Stimulated activated CD8-positive, alpha-beta memory T cell treated with anti-CD3 and anti-CD28 coated beads, Interleukin-15, amount 100 ng/mL, for 4 hours (primary cell): ENCODE data around the gene LTBP2.

Experiments used
- DNase-seq, 2 donors: peaks; one replicate each; pipeline ENCODE4 v3.0.0-alpha.2; 2020; ENCODE audit warnings: low read depth in 2 of 2

The LTBP2 gene

DNA sequence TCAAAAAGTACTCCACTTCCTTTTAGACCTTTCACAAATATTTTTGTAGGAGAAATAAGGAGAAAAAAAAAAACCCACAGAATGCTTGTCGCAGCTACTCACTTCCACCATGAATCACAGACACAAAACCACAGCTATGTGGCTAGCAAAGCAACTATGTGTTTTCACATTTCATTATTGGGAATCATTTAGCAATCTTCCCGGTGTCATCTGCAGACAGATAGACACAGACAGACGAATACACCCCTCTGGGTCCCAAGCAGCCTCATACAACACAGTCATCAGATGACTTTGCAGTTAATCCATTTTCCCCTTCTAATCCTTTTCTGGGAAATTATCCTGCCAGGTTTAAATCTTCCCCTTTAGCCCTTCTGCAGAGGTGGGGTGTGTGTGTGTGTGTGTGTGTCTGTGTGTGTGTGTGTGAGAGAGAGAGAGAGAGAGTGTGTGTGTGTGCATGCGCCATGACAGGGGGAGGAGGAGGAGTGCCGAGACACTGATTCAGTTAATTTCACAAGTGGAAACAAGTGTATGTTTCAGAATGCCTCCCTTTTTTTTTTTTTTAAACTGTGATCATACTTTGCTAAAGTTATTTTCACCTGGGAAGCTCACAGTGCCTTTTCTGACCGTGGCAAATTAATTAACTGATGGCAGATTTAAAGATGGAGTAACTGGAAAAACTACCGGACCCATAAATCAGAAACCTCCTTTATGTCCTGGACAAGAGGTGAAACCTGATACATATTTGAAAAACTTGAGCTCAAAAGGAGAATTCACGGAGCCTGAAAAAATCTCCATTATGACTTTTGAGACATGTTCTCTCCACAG is 39.9 kb downstream of the LTBP2 start:
- no peak for DNase-seq

DNA sequence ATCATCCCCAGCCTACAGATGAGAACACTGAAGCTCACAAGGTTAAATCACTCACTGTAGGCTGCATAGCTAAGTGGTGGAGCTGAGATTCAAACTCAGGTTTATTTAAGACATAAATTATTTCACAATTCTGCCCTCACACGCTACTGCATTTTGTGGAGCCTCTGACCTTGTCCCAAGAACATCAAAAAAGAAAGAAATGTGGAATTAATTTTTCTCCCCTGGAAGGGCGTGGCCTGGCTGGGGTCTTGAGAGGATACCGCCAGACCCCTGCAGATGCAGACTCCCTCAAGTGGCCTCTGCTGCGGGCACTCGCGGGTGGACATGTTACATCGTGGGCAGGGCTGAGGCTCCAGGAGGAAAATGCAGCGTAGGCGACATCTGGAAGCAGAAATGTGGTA is 40.6 kb downstream of the LTBP2 start:
- DNase-seq: no peak

DNA sequence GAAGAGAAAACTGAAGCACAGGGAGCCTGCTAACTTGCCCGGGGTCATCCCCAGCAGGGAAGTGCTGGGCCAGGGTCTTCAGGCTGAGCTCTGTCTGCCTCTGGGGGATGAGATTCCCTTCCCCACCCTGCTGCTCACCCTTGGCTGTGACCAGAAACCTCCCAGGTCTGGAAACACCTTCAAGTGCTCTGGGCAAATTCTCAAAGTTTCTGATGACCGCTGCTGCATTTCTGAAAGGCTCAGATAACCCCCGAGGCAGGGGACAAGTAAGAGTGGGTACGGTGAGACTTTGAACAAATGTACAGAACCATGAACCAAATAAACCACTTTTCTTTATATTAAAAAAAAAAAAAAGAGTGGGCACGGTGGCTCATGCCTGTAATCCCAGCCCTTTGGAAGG is 41.3 kb downstream of the LTBP2 start:
- DNase-seq: no peak

DNA sequence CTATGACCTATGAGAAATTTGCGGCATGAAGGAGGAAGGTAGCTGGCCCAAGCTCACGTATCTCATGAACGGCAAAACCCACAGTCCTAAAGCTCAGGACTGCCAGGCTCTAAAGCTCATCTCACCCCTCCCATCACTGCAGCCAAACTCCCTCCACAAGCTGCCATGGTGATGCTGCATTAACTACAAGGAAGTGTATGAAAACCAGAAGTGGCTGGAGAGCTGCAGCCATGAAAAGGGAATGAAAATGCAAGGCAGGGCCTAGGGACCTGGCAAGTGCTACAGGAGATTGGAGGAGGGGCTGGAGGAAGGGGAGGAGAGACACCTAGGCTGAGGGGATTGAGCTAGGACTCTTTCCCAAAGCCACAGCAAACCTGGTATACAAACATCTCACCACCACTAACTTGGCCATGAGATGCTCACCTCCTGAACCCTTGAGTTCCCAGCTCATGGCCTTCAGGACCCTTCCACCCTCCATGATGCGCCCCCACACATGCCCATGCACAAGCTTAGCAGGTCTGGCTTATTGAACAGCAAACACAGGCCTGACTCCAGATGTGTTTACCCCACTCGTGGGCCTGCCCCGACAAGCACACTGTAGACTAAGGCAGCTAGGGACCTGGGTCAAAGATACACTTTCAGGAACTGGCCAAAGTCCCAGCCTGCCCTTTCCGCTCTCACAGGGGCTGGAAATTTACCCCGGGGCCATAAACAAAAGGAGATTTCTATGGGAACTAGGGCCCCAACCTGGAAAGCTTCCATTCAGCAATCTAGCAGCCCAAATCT is 42.0 kb downstream of the LTBP2 start:
- DNase-seq: no peak

DNA sequence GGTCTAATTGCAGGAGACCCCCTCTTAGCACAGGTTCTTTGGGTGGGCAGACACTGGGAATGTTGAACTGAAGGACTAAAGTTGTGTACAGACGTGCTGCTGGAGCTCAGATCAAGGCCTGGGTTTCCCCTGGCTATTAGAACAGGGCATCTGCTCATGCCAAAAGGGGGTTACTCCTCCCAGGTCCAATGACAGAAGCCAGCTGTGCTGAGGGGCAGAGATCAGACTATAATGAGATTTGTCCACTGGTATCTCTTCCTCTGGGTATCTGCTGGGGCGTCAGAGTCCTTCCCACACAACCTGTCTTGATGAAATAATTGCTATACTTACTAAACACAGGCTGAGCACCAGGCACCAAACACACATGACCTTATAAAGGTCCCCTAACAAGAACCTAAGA is 42.6 kb downstream of the LTBP2 start:
- no peak for DNase-seq

DNA sequence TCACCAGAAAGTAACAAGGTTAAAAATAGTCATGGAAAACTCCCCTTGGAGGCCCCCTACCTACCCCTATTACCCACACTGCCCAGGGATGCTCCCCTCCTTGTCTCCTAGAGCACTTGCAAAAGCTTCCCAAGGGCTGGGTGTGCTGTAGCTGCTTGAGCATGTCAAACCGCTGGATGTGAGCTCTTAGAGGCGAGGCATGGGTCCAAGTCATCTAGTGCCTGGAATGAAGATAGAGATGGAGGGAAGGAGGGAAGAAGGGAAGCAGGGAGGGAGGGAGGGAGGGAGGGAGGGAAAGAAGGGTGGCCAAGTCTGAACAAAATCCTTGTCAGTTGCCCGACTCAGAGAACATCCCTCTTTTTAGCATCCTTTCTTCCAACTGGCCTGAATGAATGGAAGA is 43.1 kb downstream of the LTBP2 start:
- DNase-seq: no peak

GRCh38 chr14:74568380-74568649 is 43.7 kb downstream of the LTBP2 start:
- DNase-seq: no peak

- no peak for DNase-seq
Observed at GRCh38 chr14:74567646-74568379, 44.2 kb downstream of the LTBP2 start.

- no peak for DNase-seq
Observed at GRCh38 chr14:74567219-74567618, 44.8 kb downstream of the LTBP2 start.

DNA sequence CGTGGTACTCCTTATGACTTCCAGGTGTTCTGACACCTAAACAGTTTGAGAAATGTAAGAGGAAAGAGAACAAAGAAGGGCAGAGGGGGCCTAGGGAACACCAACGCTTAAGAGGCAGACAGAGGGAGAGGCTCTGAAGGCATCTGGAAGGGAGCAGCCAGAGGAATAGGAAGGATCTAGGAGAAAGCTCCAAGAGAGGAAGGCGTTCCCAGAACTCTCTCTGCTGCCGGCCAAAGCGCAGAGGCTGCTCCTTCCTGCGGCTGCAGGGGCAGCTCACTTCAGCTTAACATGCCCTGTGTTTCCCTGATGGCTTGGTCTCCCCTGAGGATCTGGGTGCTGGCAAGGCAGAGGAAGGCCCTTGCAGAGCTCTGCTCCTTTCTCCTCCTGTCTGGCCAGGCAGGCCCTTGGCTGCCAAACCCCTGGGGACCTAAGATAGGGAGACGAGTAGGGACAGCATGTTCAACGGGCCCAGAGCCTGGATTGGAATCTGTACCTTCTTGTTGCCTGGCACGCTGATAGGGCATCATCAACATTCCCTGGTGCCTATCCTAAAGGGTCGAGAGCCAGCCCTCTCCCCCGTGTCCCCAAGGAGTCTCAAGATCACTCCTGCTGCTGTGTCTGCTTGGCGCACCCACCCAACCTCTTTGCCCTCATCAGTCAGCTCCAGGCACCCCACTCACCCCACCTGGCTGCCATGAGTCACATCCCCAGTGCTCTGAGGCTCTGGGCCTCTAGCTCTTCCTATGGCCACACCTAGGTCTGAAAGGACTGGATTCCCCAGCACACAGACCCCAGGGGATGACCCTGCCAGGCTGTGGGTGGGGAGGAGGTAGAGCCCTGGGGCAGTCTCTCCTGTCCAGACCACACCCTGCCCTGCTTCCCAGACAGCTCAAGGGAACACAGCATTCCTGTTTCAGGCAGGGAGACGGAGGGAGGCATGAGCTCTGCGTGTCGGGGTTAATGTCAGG is 45.6 kb downstream of the LTBP2 start:
- no peak for DNase-seq

DNA sequence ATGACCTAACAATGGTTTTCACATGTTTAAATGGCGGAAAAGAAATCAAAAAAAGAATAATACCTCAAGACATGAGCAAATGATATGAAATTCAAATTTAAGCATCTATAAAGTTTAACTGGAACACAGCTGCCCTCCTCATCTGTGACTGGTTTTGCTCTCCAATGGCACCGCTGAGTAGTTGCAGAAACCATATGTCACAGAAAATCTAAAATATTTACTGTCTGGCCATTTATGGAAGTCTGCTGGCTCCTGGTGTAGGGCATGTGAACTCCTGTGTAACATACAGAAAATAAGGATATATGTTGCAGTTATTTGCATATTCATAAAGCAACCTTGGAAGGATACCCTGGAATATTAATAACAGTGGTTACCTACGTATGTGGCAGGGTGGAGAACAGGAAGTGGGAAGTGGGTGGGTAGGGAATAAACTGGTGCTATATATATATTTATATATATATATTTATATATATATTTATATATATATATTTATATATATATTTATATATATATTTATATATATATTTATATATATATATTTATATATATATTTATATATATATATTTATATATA is 48.4 kb downstream of the LTBP2 start:
- no peak for DNase-seq

GRCh38 chr14:74563233-74563585 is 48.8 kb downstream of the LTBP2 start:
- DNase-seq: no peak

DNA sequence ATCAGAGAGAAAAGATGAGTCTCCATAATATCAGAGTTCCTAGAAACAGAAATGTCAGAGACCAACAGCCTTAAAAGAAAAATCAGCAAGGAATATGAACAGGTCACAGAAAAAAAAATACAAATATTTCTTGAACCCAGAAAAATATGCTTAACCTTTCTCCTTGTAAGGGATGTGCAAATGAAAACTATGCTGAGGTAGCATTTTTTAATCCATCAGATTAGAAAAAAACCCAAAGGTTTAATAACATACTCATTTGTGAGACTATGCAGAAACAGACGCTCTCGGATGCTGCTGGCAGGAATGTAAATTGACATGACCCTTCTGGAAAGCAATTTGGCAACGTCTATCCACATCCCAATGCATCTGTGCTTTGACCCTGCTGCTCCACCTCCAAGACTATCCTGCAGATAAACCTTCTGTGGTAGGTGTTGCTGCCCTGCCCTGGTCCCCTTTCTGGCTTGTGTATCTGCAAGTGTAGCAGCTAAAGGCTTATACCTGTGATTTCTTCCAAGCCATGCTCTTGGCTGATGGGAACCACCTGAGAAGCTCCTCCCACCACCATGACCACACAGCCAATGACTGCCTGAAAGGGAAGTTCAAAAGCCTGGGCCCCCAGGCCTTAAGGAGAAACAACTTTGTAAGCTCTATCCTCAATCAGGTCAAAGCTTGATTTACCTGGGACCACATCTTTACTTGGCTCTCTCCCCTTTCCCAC is 49.4 kb downstream of the LTBP2 start:
- no peak for DNase-seq

- no peak for DNase-seq
Observed at GRCh38 chr14:74558655-74559054, 53.4 kb downstream of the LTBP2 start.

GRCh38 chr14:74557691-74558090 is 54.3 kb downstream of the LTBP2 start:
- DNase-seq: no peak

DNA sequence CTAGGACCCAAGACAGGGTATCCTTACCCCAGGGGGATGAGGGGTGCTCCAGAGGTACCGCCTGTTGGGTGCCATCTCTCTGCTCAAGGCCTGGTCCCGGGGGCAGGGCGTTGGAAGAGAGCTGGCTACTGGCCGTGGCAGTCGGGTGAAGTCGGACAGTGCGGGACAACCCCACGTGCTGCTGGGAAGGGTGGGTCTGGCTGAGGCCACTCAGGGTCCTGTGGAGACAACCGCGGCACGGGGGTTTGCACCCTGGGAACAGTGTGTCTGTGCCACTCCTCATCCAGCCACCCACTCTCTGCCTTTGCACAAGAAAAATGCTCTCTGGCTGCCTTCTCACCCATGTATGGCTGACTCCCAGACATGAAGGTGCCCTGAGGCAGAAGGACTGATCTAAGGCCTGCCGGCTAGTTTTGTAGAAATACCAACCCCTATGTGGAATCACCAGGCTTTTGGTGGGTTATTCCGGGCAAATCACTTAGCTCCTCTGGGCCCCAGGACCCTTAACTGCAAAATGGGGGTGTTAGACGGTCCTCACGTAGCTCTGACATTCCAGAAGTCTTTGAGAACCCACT is 56.5 kb downstream of the LTBP2 start:
- DNase-seq: no peak

GRCh38 chr14:74554742-74555362 is 57.2 kb downstream of the LTBP2 start:
- no peak for DNase-seq

GRCh38 chr14:74552623-74553022 is 59.4 kb downstream of the LTBP2 start:
- no peak for DNase-seq

DNA sequence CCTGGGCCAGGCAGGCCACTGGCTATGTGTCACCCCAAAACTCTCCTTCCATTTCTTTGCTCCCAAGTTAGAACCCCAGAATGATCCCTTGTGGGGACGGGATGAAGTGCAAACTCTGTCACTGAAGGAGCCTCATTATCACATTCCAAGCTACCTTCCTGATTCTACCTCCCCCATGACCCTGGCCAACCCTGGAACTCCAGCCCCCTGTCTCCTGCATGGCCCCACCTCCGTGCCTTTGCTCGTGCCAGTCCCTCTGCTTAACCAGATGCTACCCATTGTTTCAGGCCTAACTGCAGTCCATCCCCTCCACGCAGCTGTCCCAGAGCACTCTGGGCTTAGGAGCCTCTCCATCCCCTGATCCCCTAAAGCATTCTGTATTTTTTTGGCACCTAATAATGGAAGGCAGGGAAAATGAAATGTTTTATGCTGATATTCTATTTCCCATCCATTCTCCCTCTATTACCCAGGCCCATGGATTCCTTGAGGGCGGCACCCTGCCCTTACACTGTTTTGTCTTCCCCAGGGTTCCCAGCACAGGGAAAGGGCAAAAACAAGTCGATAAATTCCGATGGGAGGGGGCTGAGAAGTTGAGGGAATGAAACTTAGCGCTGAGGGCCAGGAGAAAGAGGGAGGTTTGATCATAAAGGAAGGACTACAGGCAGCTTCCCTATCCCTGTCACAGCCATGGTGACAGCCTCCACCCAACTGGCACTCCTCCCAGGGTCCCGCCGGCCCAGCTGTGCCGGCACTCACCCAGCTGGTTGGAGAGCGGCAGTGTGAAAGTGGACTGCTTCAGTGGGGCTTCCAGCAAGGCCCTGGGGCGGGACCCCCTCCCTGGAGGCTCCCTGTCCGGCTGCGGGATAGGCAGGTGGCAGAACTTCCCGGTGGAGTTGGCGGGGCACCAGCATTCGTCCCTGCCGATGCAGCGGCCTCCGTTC is 60.3 kb downstream of the LTBP2 start:
- no peak for DNase-seq
